Measurements from ENCODE around the gene CHMP5. TPM values are rescaled to one million over a fixed set of nuclear protein-coding genes. Genes with fewer than 3 reads are reported as not detected.
A peak's percentile ranks its signal among the peaks of the same experiment; 100 is the strongest.

CHMP5 gene
- total RNA-seq, 1 donor from 2014 or later, result 80.9 TPM

GRCh38 chr9:33329117-33329563 is 64.3 kb downstream of the CHMP5 start:
- intact Hi-C loops (cut with DNase I), result no loop called here
- Histone ChIP-seq H3K4me1 (no peaks in the 10 kb centered on the region), H3K9me3 (no peaks in the 10 kb centered on the region), H3K27me3 (ENCODE audit: low read depth) (no peaks in the 10 kb centered on the region), H3K4me3 (no peak overlapping the region), H3K36me3 (peaks cover 86% of the 10 kb centered on the region), H3K27ac (peak overlapping the region; percentile 37)
- TF ChIP-seq CTCF (IDR thresholded peaks at IDR 0.05), result no peak
- ATAC-seq, result peak; percentile 97 to 98
- no peak for DNase-seq

- intact Hi-C loops (cut with DNase I), result no loop called here
- ATAC-seq (peak in 1 of 2 donors; percentile 45), DNase-seq (no peak)
- Histone ChIP-seq H3K27me3 (ENCODE audit: low read depth) (no peaks in the 10 kb centered on the region), H3K36me3 (peaks cover 86% of the 10 kb centered on the region), H3K9me3 (no peaks in the 10 kb centered on the region), H3K4me1 (no peaks in the 10 kb centered on the region), H3K4me3 (no peak overlapping the region), H3K27ac (peak overlapping the region; percentile 37)
- TF ChIP-seq CTCF (IDR thresholded peaks at IDR 0.05), result no peak
Measured at GRCh38 chr9:33329979-33330378, 65.1 kb downstream of the CHMP5 start.

GRCh38 chr9:33331377-33331891 is 66.6 kb downstream of the CHMP5 start:
- no peak for DNase-seq
- no peaks in the 10 kb centered on the region for H3K27me3 ChIP-seq (ENCODE audit: low read depth)
- H3K27ac ChIP-seq, result no peak overlapping the region
- H3K4me3 ChIP-seq, result no peak overlapping the region
- intact Hi-C loops (cut with DNase I), result no loop called here
- peaks cover 89% of the 10 kb centered on the region for H3K36me3 ChIP-seq
- no peaks in the 10 kb centered on the region for H3K9me3 ChIP-seq
- no peaks in the 10 kb centered on the region for H3K4me1 ChIP-seq
- no peak for ATAC-seq
- TF ChIP-seq CTCF (IDR thresholded peaks at IDR 0.05), result no peak

Other genes starting within 250 kb of the CHMP5 start
- 155 TPM for gene DNAJA1, start 239.8 kb upstream of the CHMP5 start, total RNA-seq
- 20.5 TPM for gene SMU1, start 188.4 kb upstream of the CHMP5 start, total RNA-seq
- 72.0 TPM for gene B4GALT1, start 97.7 kb upstream of the CHMP5 start, total RNA-seq
- gene SPINK4, start 24.9 kb upstream of the CHMP5 start, total RNA-seq, result not detected
- gene BAG1, start 341 bp upstream of the CHMP5 start, total RNA-seq, result 98.5 TPM
- gene NFX1, start 25.5 kb downstream of the CHMP5 start, total RNA-seq, result 36.2 TPM
- 3.7 TPM for gene AQP7, start 137.5 kb downstream of the CHMP5 start, total RNA-seq
- gene AQP3, start 182.5 kb downstream of the CHMP5 start, total RNA-seq, result 357 TPM
- 27.6 TPM for gene NOL6, start 208.9 kb downstream of the CHMP5 start, total RNA-seq